Gastrocnemius medialis (tissue), 4 donors: ENCODE measurements around the gene KCNT1. TPM values are rescaled to one million over a fixed set of nuclear protein-coding genes. Genes with fewer than 3 reads are reported as not detected.

ENCODE experiments used
- ATAC-seq, 2 donors: fragments of 150-250 bp; one replicate each; pipeline ENCODE4 v1.9.1; 2016
- DNase-seq, 2 donors: peaks; one replicate each; pipeline ENCODE4 v3.0.0-alpha.2; 2019
- H3K27ac ChIP-seq, 4 donors: fragments of 200-600 bp; sonication (generic); 1 replicate in 1 of 4; 2 replicates in 3 of 4; pipeline ENCODE4 v1.5.1; 2016 to 2018; ENCODE audit warnings: mild to moderate bottlenecking in 2 of 4, moderate library complexity in 1 of 4
- H3K27me3 ChIP-seq, 3 donors: fragments of 200-600 bp; sonication (generic) in 2 of 3; 1 replicate in 1 of 3; 2 replicates in 2 of 3; pipeline versions ENCODE4 v1.5.1 to v1.6.0; 2016 to 2019; ENCODE audit warnings: mild to moderate bottlenecking in 1 of 3, moderate library complexity in 1 of 3
- H3K36me3 ChIP-seq, 2 donors: fragments of 200-600 bp; sonication (generic) in 1 of 2; one replicate each; pipeline ENCODE4 v1.5.1; 2017 to 2018
- H3K4me1 ChIP-seq, 2 donors: fragments of 200-600 bp; sonication (generic) in 1 of 2; one replicate each; pipeline ENCODE4 v1.5.1; 2016 to 2017; ENCODE audit warnings: mild to moderate bottlenecking in 2 of 2
- H3K4me3 ChIP-seq, 4 donors: fragments of 200-600 bp; sonication (generic) in 3 of 4; 1 replicate in 1 of 4; 2 replicates in 3 of 4; pipeline ENCODE4 v1.5.1; 2016 to 2019; ENCODE audit warnings: mild to moderate bottlenecking in 2 of 4
- H3K9me3 ChIP-seq, 3 donors: fragments of 200-600 bp; sonication (generic) in 2 of 3; 1 replicate in 1 of 3; 2 replicates in 2 of 3; pipeline ENCODE4 v1.5.1; 2016 to 2019
- CTCF ChIP-seq, 5 experiments: fragments of 450-650 bp in 3 of 5; fragments of 200-600 bp in 2 of 5; sonication (generic) in 2 of 5; IDR thresholded peaks in 4 of 5; conservative IDR thresholded peaks in 1 of 5; 1 replicate in 4 of 5; 2 replicates in 1 of 5; pipeline ENCODE4 v1.5.1; 2016 to 2019; ENCODE audit warnings: antibody characterized with exemption in 5 of 5, mild to moderate bottlenecking in 3 of 5, moderate library complexity in 3 of 5
- POLR2A ChIP-seq, 2 donors: fragments of 450-650 bp; IDR thresholded peaks; one replicate each; pipeline ENCODE4 v1.6.1; 2017; ENCODE audit warnings: antibody characterized with exemption in 2 of 2, mild to moderate bottlenecking in 2 of 2, moderate library complexity in 2 of 2
- in situ Hi-C, 4 donors: fragments of 200-750 bp; cut with MboI; loops; one replicate each; pipeline versions ENCODE4 v1.15.0 to v1.8.0; 2017; ENCODE audit warnings: low sequenced_read_pairs in 4 of 4
- intact Hi-C: fragments of 100-400 bp; cut with DNase I; formaldehyde crosslinking; loops from one replicate; pipeline ENCODE4 v1.15.1; 2023; ENCODE audit warnings: low total_unique reads
- total RNA-seq, 4 donors: library from RNA; depleted of rRNA; stranded (reverse); fragments of >200 nt; gene quantifications; one replicate each; pipeline versions ENCODE4 v1.1.0 to v1.2.3, GENCODE V29; 2016

KCNT1 gene
- total RNA-seq, 4 donors from 2014 or later, result 2.3 to 8.7 (median 5.3) TPM

GRCh38 chr9:135780086-135780485 is 78.1 kb downstream of the KCNT1 start:
- in situ Hi-C loops (no loop called here), intact Hi-C loops (no loop called here)
- ATAC-seq (no peak), DNase-seq (no peak)
- H3K4me1 ChIP-seq, result no peaks in the 10 kb centered on the region
- no peaks in the 10 kb centered on the region for H3K27me3 ChIP-seq
- H3K4me3 ChIP-seq, result no peak overlapping the region
- no peak for TF ChIP-seq POLR2A (IDR thresholded peaks at IDR 0.05)
- TF ChIP-seq CTCF (IDR thresholded peaks at IDR 0.05 in 4 of 5, conservative IDR thresholded peaks at IDR 0.05 in 1 of 5), result no peak
- no peaks in the 10 kb centered on the region for H3K9me3 ChIP-seq
- H3K27ac ChIP-seq, result no peak overlapping the region
- H3K36me3 ChIP-seq, result no peaks in the 10 kb centered on the region

GRCh38 chr9:135780626-135781025 is 78.6 kb downstream of the KCNT1 start:
- in situ Hi-C loops, result no loop called here
- no peak for TF ChIP-seq CTCF (IDR thresholded peaks at IDR 0.05 in 4 of 5, conservative IDR thresholded peaks at IDR 0.05 in 1 of 5)
- TF ChIP-seq POLR2A (IDR thresholded peaks at IDR 0.05), result no peak
- ATAC-seq (no peak), DNase-seq (no peak)
- H3K27ac ChIP-seq, result no peak overlapping the region
- H3K9me3 ChIP-seq, result no peaks in the 10 kb centered on the region
- no peaks in the 10 kb centered on the region for H3K36me3 ChIP-seq
- H3K4me1 ChIP-seq, result no peaks in the 10 kb centered on the region
- intact Hi-C loops, result no loop called here
- H3K4me3 ChIP-seq, result no peak overlapping the region
- no peaks in the 10 kb centered on the region for H3K27me3 ChIP-seq

GRCh38 chr9:135782946-135783345 is 81.0 kb downstream of the KCNT1 start:
- H3K27ac ChIP-seq, result no peak overlapping the region
- ATAC-seq (no peak), DNase-seq (no peak)
- H3K36me3 ChIP-seq, result no peaks in the 10 kb centered on the region
- TF ChIP-seq POLR2A (IDR thresholded peaks at IDR 0.05), result no peak
- TF ChIP-seq CTCF (IDR thresholded peaks at IDR 0.05 in 4 of 5, conservative IDR thresholded peaks at IDR 0.05 in 1 of 5), result no peak
- H3K4me3 ChIP-seq, result no peak overlapping the region
- H3K9me3 ChIP-seq, result no peaks in the 10 kb centered on the region
- no peaks in the 10 kb centered on the region for H3K27me3 ChIP-seq
- in situ Hi-C loops (no loop called here), intact Hi-C loops (no loop called here)
- H3K4me1 ChIP-seq, result no peaks in the 10 kb centered on the region

- Histone ChIP-seq H3K27me3 (no peaks in the 10 kb centered on the region), H3K4me1 (no peaks in the 10 kb centered on the region), H3K27ac (no peak overlapping the region), H3K4me3 (no peak overlapping the region), H3K36me3 (no peaks in the 10 kb centered on the region), H3K9me3 (no peaks in the 10 kb centered on the region)
- DNase-seq (no peak), ATAC-seq (no peak)
- TF ChIP-seq CTCF (IDR thresholded peaks at IDR 0.05 in 4 of 5, conservative IDR thresholded peaks at IDR 0.05 in 1 of 5), result no peak
- no peak for TF ChIP-seq POLR2A (IDR thresholded peaks at IDR 0.05)
- in situ Hi-C loops (no loop called here), intact Hi-C loops (no loop called here)
Measured at GRCh38 chr9:135783540-135784245, 81.7 kb downstream of the KCNT1 start.
